GM19468 (cell line): ENCODE measurements around the gene RGS11.

Experiments used
- ATAC-seq: cut with Tn5 transposase; IDR thresholded peaks from one replicate; pipeline ENCODE4 v1.9.1; 2021; ENCODE audit warnings: mild to moderate bottlenecking, moderate library complexity, moderate number of reproducible peaks; ENCODE audit not compliant: unreplicated experiment; ENCODE audit errors: extremely low read depth

RGS11 gene

GRCh38 chr16:275786-276232 is at the start of gene RGS11:
Gene RGS11 (minus strand): TSS chr16:275944. CDS start chr16:275911, 33 bp downstream.
- no peak for ATAC-seq

- ATAC-seq: no peak
Measured at GRCh38 chr16:324451-325334, 48.9 kb upstream of the RGS11 start.

GRCh38 chr16:324201-324450 is 48.4 kb upstream of the RGS11 start:
- ATAC-seq: no peak

GRCh38 chr16:322476-323143 is 46.9 kb upstream of the RGS11 start:
- no peak for ATAC-seq

GRCh38 chr16:321532-321931 is 45.8 kb upstream of the RGS11 start:
- ATAC-seq: no peak

- no peak for ATAC-seq
Measured at GRCh38 chr16:320206-320605, 44.5 kb upstream of the RGS11 start.

GRCh38 chr16:318628-319027 is 42.9 kb upstream of the RGS11 start:
- no peak for ATAC-seq

- ATAC-seq: no peak
Measured at GRCh38 chr16:317583-317982, 41.8 kb upstream of the RGS11 start.

GRCh38 chr16:316741-317464 is 41.2 kb upstream of the RGS11 start:
- ATAC-seq: no peak

- no peak for ATAC-seq
Measured at GRCh38 chr16:314795-315299, 39.1 kb upstream of the RGS11 start.

- ATAC-seq: no peak
Measured at GRCh38 chr16:314351-314750, 38.6 kb upstream of the RGS11 start.

GRCh38 chr16:311725-312124 is 36.0 kb upstream of the RGS11 start:
- ATAC-seq: no peak

- ATAC-seq: no peak
Measured at GRCh38 chr16:309476-309875, 33.7 kb upstream of the RGS11 start.

- ATAC-seq: no peak
Measured at GRCh38 chr16:307691-308312, 32.1 kb upstream of the RGS11 start.

GRCh38 chr16:306911-307370 is 31.2 kb upstream of the RGS11 start:
- ATAC-seq: no peak

- ATAC-seq: no peak
Measured at GRCh38 chr16:305916-306626, 30.3 kb upstream of the RGS11 start.

GRCh38 chr16:303760-304505 is 28.2 kb upstream of the RGS11 start:
- no peak for ATAC-seq

- ATAC-seq: no peak
Measured at GRCh38 chr16:301950-302349, 26.2 kb upstream of the RGS11 start.

GRCh38 chr16:301235-301634 is 25.5 kb upstream of the RGS11 start:
- ATAC-seq: no peak
